GM12872 (cell line): ENCODE measurements around the gene CTNNA2.

Experiments
- CTCF ChIP-seq: IDR thresholded peaks from 3 replicates; pipeline ENCODE4 v1.5.1; 2011; ENCODE audit warnings: low read depth, mild to moderate bottlenecking, low read length, moderate library complexity; ENCODE audit not compliant: insufficient read depth

The CTNNA2 gene

GRCh38 chr2:80233333-80233732, 720.5 kb downstream of the CTNNA2 start:
- TF ChIP-seq CTCF, result no peak

GRCh38 chr2:80238692-80239469, 726.0 kb downstream of the CTNNA2 start:
- peak; percentile 77; the same call in 2 of the 3 replicates for TF ChIP-seq CTCF

- TF ChIP-seq CTCF, result no peak
Measured at GRCh38 chr2:80242355-80242910, 729.6 kb downstream of the CTNNA2 start.

GRCh38 chr2:80244905-80245584, 732.2 kb downstream of the CTNNA2 start:
- no peak for TF ChIP-seq CTCF

- no peak for TF ChIP-seq CTCF
Measured at GRCh38 chr2:80246534-80246933, 733.7 kb downstream of the CTNNA2 start.

- no peak for TF ChIP-seq CTCF
Measured at GRCh38 chr2:80247339-80247738, 734.5 kb downstream of the CTNNA2 start.

- TF ChIP-seq CTCF, result no peak
Measured at GRCh38 chr2:80248146-80248545, 735.3 kb downstream of the CTNNA2 start.
